HUES48 (cell line): ENCODE results near the gene ZNF444.
A peak's percentile ranks its signal among the peaks of the same experiment; 100 is the strongest.

Experiments
- H3K27ac ChIP-seq: one replicate; pipeline ENCODE4 v1.7.0; 2013; ENCODE audit warnings: low read depth, low read length, inconsistent platforms
- H3K27me3 ChIP-seq: 2 replicates; pipeline ENCODE4 v1.6.1; 2013; ENCODE audit warnings: mild to moderate bottlenecking, low read length; ENCODE audit not compliant: control insufficient read depth, insufficient read depth
- H3K36me3 ChIP-seq: 2 replicates; pipeline ENCODE4 v1.6.1; 2013; ENCODE audit warnings: low read length; ENCODE audit not compliant: control insufficient read depth, insufficient read depth
- H3K4me1 ChIP-seq: 2 replicates; pipeline ENCODE4 v1.6.1; 2013; ENCODE audit warnings: mild to moderate bottlenecking, low read length; ENCODE audit not compliant: control insufficient read depth, insufficient read depth
- H3K4me3 ChIP-seq: 2 replicates; pipeline ENCODE4 v1.5.1; 2013; ENCODE audit warnings: mild to moderate bottlenecking, low read depth, low read length
- H3K9ac ChIP-seq: 2 replicates; pipeline ENCODE4 v1.6.1; 2013; ENCODE audit warnings: mild to moderate bottlenecking, low read depth, low read length, moderate library complexity
- H3K9me3 ChIP-seq: 2 replicates; pipeline ENCODE4 v1.6.1; 2013; ENCODE audit warnings: low read length; ENCODE audit not compliant: control insufficient read depth, insufficient read depth

Gene ZNF444

GRCh38 chr19:56139847-56140582 is 1.1 kb upstream of the ZNF444 start:
- Histone ChIP-seq H3K27me3 (no peaks in the 10 kb centered on the region), H3K4me1 (peaks cover 35% of the 10 kb centered on the region), H3K9ac (no peak overlapping the region), H3K9me3 (no peaks in the 10 kb centered on the region), H3K36me3 (no peaks in the 10 kb centered on the region), H3K4me3 (peak overlapping the region; percentile 64), H3K27ac (peak overlapping the region; percentile 44)

- H3K27ac ChIP-seq: no peak overlapping the region
- peak overlapping the region; percentile 27; the same call in 1 of the 2 replicates for H3K9ac ChIP-seq
- H3K4me1 ChIP-seq: peaks cover 24% of the 10 kb centered on the region
- H3K9me3 ChIP-seq: no peaks in the 10 kb centered on the region
- H3K27me3 ChIP-seq: no peaks in the 10 kb centered on the region
- peak overlapping the region; percentile 64 for H3K4me3 ChIP-seq
- 0 out of 2 replicates have a peak, but pooled peaks cover under 1% of the 10 kb centered on the region for H3K36me3 ChIP-seq
Measured at GRCh38 chr19:56141417-56141993, 418 bp downstream of the ZNF444 start.

GRCh38 chr19:56142087-56142787 is 1.1 kb downstream of the ZNF444 start:
- H3K9me3 ChIP-seq: no peaks in the 10 kb centered on the region
- no peak overlapping the region for H3K27ac ChIP-seq
- peak overlapping the region; percentile 64 for H3K4me3 ChIP-seq
- H3K36me3 ChIP-seq: peaks cover 8% of the 10 kb centered on the region
- H3K4me1 ChIP-seq: peaks cover 19% of the 10 kb centered on the region
- H3K27me3 ChIP-seq: no peaks in the 10 kb centered on the region
- peak overlapping the region; percentile 27; the same call in 1 of the 2 replicates for H3K9ac ChIP-seq

DNA sequence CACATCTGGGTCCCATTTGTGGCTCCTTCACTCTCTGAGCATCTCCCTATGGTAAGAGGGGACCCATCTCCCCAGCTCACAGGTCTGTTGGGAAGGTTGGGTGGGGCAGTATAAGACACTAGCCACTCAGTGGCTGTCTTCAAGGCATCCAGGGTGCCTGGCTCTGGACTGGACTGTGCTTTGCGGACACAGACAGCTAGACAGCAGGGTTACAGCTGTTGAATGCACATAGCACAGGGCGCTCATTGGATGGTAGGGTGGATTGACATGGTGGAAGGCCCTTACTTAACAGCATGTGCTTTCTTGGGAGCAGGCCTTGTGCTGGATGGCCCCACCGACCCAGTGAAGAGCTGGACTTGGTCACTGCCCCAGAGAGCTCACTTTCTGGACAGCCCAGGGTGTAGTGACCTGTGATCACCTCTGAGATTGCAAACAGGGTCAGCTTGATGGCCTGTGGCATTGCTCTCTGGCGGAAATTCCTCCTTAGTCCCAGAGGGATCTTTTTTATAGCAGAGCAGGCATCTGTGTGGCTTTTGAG is 1.9 kb downstream of the ZNF444 start:
- H3K9me3 ChIP-seq: no peaks in the 10 kb centered on the region
- peaks cover 15% of the 10 kb centered on the region for H3K36me3 ChIP-seq
- H3K27ac ChIP-seq: no peak overlapping the region
- peaks cover 14% of the 10 kb centered on the region for H3K4me1 ChIP-seq
- no peak overlapping the region for H3K9ac ChIP-seq
- no peak overlapping the region for H3K4me3 ChIP-seq
- no peaks in the 10 kb centered on the region for H3K27me3 ChIP-seq

GRCh38 chr19:56144376-56144775 is 3.3 kb downstream of the ZNF444 start:
- H3K9ac ChIP-seq: no peak overlapping the region
- H3K9me3 ChIP-seq: no peaks in the 10 kb centered on the region
- H3K4me3 ChIP-seq: no peak overlapping the region
- no peak overlapping the region for H3K27ac ChIP-seq
- peaks cover 23% of the 10 kb centered on the region for H3K36me3 ChIP-seq
- H3K27me3 ChIP-seq: no peaks in the 10 kb centered on the region
- peaks cover 14% of the 10 kb centered on the region for H3K4me1 ChIP-seq

DNA sequence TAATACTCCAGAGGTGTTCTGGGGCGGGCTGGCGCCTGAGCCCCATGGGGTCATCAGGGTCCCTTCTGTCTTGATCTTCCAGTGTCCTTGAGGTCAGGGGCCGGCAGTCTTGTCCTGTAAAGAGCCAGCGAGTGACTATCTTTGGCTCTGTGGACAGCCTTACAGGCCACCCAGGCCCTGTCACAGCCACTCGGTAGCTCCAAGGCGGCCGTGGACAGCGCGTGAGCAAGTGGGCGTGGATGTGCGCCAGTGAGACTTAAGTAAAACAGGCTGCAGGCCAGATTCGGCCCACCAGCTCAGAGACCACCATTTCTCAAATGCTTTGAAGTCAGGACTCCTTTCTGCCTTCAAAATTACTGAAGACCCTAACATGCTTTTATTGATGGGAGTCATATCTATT is 3.7 kb downstream of the ZNF444 start:
- H3K4me3 ChIP-seq: no peak overlapping the region
- H3K9ac ChIP-seq: no peak overlapping the region
- peaks cover 26% of the 10 kb centered on the region for H3K36me3 ChIP-seq
- peaks cover 13% of the 10 kb centered on the region for H3K4me1 ChIP-seq
- H3K9me3 ChIP-seq: no peaks in the 10 kb centered on the region
- H3K27ac ChIP-seq: no peak overlapping the region
- H3K27me3 ChIP-seq: no peaks in the 10 kb centered on the region

DNA sequence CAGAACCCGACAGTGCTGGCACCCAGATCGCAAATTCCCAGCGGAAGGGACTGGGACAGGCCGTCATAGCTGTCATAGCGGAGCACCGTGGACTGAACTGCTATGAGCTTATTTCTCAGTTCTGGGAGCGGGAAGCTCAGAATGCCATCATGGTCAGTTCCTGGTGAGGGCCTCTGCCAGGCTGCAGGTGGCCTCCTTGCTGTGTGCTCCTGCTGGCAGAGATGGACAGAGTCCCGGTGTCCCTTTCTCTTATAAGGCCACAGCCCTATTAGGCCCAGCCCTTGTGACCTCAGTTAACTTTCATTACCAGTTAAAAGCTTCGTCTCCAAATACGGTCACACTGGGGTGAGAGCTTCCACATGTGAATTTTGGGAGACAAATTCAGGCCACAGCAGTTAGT is 4.6 kb downstream of the ZNF444 start:
- H3K9me3 ChIP-seq: no peaks in the 10 kb centered on the region
- H3K27me3 ChIP-seq: no peaks in the 10 kb centered on the region
- H3K27ac ChIP-seq: no peak overlapping the region
- H3K9ac ChIP-seq: no peak overlapping the region
- peaks cover 8% of the 10 kb centered on the region; the same call in 1 of the 2 replicates for H3K4me1 ChIP-seq
- peaks cover 26% of the 10 kb centered on the region for H3K36me3 ChIP-seq
- H3K4me3 ChIP-seq: no peak overlapping the region

- Histone ChIP-seq H3K9me3 (no peaks in the 10 kb centered on the region), H3K9ac (no peak overlapping the region), H3K4me1 (peaks cover 6% of the 10 kb centered on the region; the same call in 1 of the 2 replicates), H3K27me3 (no peaks in the 10 kb centered on the region), H3K36me3 (peaks cover 26% of the 10 kb centered on the region), H3K27ac (no peak overlapping the region), H3K4me3 (no peak overlapping the region)
Measured at GRCh38 chr19:56146904-56147303, 5.8 kb downstream of the ZNF444 start.

- Histone ChIP-seq H3K36me3 (peaks cover 26% of the 10 kb centered on the region), H3K27me3 (no peaks in the 10 kb centered on the region), H3K9ac (no peak overlapping the region)
Measured at GRCh38 chr19:56147307-56147706, 6.2 kb downstream of the ZNF444 start.

GRCh38 chr19:56148096-56148495 is 7.0 kb downstream of the ZNF444 start:
- no peaks in the 10 kb centered on the region for H3K9me3 ChIP-seq
- no peaks in the 10 kb centered on the region for H3K27me3 ChIP-seq
- H3K9ac ChIP-seq: no peak overlapping the region
- H3K27ac ChIP-seq: no peak overlapping the region
- H3K4me3 ChIP-seq: no peak overlapping the region
- H3K4me1 ChIP-seq: peaks cover 6% of the 10 kb centered on the region
- H3K36me3 ChIP-seq: peaks cover 26% of the 10 kb centered on the region

More at GRCh38 chr19:56147307-56147706, 6.2 kb downstream of the ZNF444 start:
- H3K27ac ChIP-seq: no peak overlapping the region
- H3K4me3 ChIP-seq: no peak overlapping the region
- no peaks in the 10 kb centered on the region for H3K9me3 ChIP-seq
- H3K4me1 ChIP-seq: peaks cover 1% of the 10 kb centered on the region; the same call in 1 of the 2 replicates
